HG03175 (cell line): ENCODE measurements around the gene KCTD20.
"Not testable (repeated sequence)": the region's sequence is repeated elsewhere in the genome, so short reads cannot be mapped to it uniquely, and the experiment has no call there.

ENCODE experiments used
- ATAC-seq: cut with Tn5 transposase; IDR thresholded peaks from one replicate; pipeline ENCODE4 v1.9.1; 2021; ENCODE audit warnings: mild to moderate bottlenecking, moderate library complexity; ENCODE audit not compliant: unreplicated experiment

KCTD20 gene

GRCh38 chr6:36442671-36443470 is at the start of gene KCTD20, which contains the start of gene PXT1:
KCTD20 (plus strand) TSS chr6:36443000; CDS start chr6:36470098, 27,098 bp downstream.
PXT1 (minus strand) TSS chr6:36442854; CDS start chr6:36426082, 16,772 bp downstream.
- peak; percentile 91 for ATAC-seq

DNA sequence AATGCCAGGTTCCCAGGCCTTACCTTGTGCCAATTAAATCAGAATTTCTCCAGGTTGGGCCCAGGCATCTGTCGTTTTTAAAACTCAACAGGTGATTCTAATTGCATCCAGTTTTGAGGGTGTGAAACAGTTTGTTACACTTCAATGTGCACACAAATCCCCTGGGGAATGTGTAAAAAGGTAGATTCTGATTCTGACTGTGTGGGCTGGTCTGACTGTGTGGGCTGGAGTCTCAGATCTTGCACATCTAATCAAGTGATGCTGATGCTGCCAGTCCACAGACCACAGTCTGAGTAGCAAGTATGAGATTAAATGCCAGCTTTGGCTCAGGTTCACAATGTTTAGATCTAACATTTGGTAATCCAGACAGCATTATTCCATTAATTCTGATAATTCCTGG is 42.8 kb upstream of the KCTD20 start:
- no peak for ATAC-seq

- ATAC-seq = no peak
Measured at GRCh38 chr6:36402481-36402880, 40.3 kb upstream of the KCTD20 start.

DNA sequence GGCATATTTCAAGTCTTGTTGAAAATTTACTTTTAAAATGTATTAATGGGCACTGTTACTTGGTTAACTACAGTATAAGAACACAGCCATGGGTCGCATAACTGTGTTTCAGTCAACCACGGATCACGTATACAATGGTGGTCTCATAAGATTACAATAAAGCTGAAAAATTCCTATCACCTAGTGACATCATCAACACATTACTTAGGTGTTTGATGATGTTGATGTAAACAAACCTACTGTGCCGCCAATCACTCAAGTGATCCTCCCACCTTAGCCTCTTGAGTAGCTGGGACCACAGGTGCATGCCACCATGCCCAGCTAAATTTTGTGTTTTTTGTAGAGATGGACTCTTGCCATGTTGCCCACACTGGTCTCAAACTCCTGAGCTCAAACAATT is 38.6 kb upstream of the KCTD20 start:
- no peak for ATAC-seq

DNA sequence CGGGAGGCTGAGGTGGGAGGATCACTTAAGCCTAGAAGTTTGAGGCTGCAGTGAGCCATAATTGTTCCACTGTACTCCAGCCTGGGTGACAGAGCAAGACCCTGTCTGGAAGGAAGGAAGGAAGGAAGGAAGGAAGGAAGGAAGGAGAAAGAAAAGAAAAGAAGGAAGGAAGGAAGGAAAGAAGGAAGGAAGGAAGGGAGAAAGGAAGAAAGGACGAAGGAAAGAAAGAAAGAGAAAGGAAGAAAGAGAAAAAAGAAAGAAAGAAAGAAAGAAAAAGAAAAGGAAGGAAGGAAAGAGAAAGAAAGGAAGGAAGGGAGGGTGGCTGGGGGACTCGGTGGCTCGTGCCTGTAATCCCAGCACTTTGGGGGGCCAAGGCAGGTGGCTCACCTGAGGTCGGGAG is 33.1 kb upstream of the KCTD20 start:
- not testable (repeated sequence) for ATAC-seq

DNA sequence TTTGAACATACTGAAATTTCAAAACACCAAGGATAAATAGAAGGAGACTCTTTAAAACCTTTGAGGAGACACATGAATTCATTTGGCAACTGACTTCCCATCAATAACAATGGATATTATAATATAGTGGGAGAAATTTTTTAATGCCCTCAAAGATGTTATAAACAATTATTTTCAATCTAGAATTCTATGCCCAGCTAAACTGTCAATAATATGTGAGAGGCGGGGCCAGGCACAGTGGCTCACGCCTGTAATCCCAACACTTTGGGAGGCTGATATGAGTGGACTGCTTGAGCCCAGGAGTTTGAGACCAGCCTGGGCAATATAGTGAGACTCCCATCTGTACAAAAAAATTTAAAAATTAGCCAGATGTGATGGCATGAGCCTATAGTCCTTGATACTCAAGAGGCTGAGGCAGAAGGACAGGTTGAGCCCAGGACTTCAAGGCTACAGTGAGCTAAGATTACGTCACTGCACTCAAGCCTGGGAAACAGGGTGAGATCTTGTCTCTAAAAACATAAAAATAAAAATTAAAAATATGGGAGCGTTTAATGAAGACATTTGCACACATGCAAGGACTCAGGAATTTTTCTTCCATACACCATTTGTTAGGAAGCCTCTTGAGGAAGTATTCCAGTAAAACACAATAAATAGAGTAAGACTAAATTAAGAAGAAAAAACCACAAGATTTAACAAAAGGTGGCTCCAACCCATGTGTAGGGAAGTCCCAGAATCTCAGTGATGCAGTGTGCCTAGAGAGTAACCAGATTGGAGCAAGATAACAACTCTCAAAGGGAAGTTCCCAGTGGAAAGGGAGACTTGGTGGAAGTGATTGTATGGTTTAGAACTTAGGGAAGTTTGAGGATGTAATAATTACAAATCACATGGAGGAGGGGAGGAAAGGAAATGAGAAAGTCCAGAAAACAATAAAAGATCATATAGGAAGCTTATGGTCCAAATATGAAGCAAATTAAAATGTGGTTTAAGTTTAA is 29.0 kb upstream of the KCTD20 start:
- ATAC-seq = no peak

GRCh38 chr6:36414481-36414880 is 28.3 kb upstream of the KCTD20 start:
- no peak for ATAC-seq

- no peak for ATAC-seq
Measured at GRCh38 chr6:36418558-36418957, 24.2 kb upstream of the KCTD20 start.

DNA sequence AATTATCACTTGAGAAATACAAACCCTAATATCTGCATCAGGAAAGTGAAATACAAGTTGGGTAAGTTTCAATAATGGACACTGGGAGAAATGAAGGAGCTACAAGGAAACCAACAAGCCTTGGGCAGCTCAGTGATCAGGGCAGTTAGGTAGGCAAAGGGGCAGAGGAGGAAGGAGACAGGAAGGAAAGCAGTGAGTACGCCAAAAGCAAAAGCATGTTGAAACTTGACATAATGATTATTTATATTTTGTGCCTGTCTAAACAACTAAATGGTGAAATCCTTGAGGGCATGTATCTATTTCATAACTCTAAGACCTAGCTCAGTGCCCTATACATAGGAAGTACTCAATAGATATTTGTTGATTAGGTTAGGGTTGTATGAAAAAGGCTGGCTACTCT is 23.5 kb upstream of the KCTD20 start:
- no peak for ATAC-seq

DNA sequence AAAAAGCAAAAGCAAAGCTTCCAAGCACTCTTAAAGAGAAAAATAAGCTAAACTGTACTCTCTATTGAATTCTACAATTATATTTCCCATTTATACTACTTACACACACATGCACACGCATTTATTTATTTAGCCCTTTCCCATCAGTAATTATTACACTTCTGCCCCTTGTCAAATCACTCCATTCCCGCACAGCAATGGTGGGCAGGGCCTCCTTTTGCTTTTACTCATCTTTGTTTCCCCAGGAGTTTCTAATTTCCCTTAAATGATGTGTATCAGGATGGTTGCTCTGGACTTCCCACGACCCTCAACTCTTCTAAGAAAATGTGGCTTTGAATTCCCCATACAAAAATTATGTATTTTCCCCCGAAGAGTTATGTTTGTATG is 20.1 kb upstream of the KCTD20 start:
- no peak for ATAC-seq

GRCh38 chr6:36423101-36423824 is 19.5 kb upstream of the KCTD20 start:
- ATAC-seq = peak; percentile 95

DNA sequence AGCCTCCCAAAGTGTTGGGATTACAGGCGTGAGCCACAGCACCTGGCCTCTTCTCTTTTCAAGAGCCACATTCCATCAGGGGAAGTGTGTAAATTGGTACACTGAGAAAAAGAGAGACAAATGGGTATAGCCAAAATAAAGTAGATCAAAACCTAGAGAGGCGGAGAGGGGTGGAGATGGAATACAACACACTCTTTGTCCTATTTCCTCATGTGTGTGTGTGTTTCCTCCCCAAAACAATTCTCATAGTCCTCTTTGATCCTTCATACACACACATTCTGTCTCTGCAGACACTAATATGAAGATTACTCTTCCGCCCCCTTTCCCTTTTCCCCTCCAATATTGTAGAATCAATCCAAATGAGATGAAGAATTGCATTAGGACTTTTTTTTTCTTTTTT is 16.2 kb upstream of the KCTD20 start:
- no peak for ATAC-seq

GRCh38 chr6:36428911-36429310 is 13.9 kb upstream of the KCTD20 start:
- ATAC-seq = no peak

DNA sequence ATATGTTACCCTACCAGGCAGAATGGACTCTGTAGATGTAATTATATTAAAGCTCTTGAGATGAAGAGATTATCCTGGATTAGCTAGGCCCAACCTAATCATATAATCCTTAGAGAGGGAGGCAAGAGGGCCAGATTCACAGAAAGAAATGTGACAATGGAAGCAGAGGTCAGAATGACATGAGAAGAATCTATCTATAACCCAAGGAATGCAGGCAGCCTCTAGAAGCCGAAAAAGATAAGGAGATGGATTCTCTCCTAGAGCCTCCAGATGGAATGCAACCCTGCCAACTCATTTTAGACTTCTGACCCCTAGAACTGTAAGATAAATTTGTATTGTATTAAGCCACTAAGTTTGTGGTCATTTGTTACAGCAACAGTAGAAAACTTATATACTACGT is 12.4 kb upstream of the KCTD20 start:
- ATAC-seq = no peak

DNA sequence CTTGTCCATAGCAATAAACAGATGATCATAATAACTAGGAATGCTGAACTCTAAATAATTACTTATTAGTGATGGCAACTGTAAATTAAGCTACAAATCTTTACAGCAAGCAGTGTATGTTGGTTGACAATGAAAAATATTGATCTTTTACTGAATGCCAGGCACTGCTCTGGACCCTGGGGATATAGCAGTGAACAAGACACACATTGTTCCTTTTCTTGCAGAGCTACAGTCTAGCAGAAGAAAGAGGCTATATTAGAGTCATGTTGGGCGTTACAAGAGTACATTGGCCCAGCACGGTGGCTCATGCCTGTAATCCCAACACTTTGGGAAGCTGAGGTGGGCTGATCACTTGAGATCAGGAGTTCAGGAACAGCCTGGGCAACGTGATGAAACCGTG is 11.6 kb upstream of the KCTD20 start:
- no peak for ATAC-seq

DNA sequence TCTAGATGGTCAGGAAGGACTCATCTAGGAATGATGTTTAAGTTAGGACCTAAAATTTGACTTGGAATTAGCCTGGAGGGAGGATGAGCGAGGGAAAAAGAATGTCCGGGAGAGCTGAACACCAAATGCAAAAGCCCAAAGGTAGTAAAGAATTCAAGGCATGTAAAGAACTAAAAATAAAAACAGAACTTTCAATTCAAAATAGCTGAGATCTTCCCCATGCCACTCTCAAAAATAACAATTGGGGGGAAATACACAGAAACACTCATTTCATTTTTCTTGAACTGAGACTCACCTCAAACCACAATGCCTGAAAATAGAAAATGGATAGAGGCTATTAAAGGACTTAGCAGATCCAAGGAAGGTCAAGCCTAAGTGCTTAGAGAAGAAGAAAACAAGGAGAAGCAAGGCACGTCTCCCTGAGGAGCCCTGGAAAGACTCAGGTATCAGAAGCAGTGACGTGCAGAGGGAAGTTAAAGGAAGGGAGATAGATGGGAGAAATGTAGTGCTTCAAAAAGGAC is 10.6 kb upstream of the KCTD20 start:
- no peak for ATAC-seq

DNA sequence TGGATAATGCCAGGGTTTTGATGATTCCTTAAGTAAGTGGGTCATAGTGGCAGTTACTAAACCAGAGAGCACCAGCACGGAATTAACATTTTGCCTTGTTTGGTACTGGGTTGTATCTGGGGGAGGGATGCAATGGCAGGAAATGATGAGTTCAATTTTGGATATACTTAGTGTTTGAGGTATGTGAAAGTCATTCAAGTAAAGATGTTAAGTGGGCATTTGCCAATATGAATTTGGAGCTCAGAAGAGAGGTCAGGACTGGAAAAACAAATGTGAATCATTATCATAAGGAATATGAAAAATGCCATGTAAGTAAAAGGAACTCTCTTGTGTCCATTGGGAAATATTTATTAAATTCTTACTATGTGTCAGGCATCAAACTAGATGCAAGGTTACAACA is 6.3 kb upstream of the KCTD20 start:
- no peak for ATAC-seq

GRCh38 chr6:36441307-36441894 is 1.4 kb upstream of the KCTD20 start:
- ATAC-seq = peak; percentile 48

GRCh38 chr6:36442103-36442670 is 613 bp upstream of the KCTD20 start:
- no peak for ATAC-seq
